Subcutaneous abdominal adipose tissue (tissue), 5 donors: ENCODE measurements around the gene SH3BGRL3.

Experiments used
- H3K27ac ChIP-seq: one replicate; pipeline ENCODE4 v1.7.0; 2013; ENCODE audit warnings: low read depth, mild to moderate bottlenecking, inconsistent platforms, low read length, moderate library complexity
- H3K27me3 ChIP-seq, 5 donors: one replicate each; pipeline ENCODE4 v1.7.0; 2013; ENCODE audit warnings: low read length in 5 of 5, inconsistent platforms in 1 of 5; ENCODE audit not compliant: control insufficient read depth in 5 of 5, insufficient read depth in 4 of 5
- H3K36me3 ChIP-seq, 5 donors: one replicate each; pipeline ENCODE4 v1.7.0; 2013; ENCODE audit warnings: low read length in 5 of 5; ENCODE audit not compliant: control insufficient read depth in 5 of 5, insufficient read depth in 5 of 5
- H3K4me1 ChIP-seq, 5 donors: one replicate each; pipeline ENCODE4 v1.7.0; 2013; ENCODE audit warnings: low read length in 5 of 5, mild to moderate bottlenecking in 3 of 5, moderate library complexity in 1 of 5; ENCODE audit not compliant: control insufficient read depth in 5 of 5, insufficient read depth in 5 of 5
- H3K4me3 ChIP-seq, 5 donors: one replicate each; pipeline ENCODE4 v1.7.0; 2013; ENCODE audit warnings: low read length in 5 of 5, low read depth in 1 of 5
- H3K9ac ChIP-seq, 5 donors: one replicate each; pipeline ENCODE4 v1.7.0; 2013; ENCODE audit warnings: low read length in 5 of 5, mild to moderate bottlenecking in 4 of 5, moderate library complexity in 3 of 5
- H3K9me3 ChIP-seq, 5 donors: one replicate each; pipeline ENCODE4 v1.7.0; 2013; ENCODE audit warnings: low read length in 5 of 5; ENCODE audit not compliant: control insufficient read depth in 5 of 5
- donor health status: healthy.
- donor health status: healthy.
- donor health status: healthy.
- donor health status: healthy.
- donor health status: healthy.

The SH3BGRL3 gene

GRCh38 chr1:26315874-26316850, 36.3 kb downstream of the SH3BGRL3 start:
- Histone ChIP-seq H3K36me3 (no peaks in the 10 kb centered on the region), H3K4me3 (no peak overlapping the region), H3K4me1 (peaks cover 6 to 42% (median 22%) of the 10 kb centered on the region in 5 donors), H3K27ac (no peak overlapping the region), H3K9ac (no peak overlapping the region), H3K9me3 (no peaks in the 10 kb centered on the region), H3K27me3 (peaks cover 0 to 5% (median 0%) of the 10 kb centered on the region in 5 donors)

- Histone ChIP-seq H3K27me3 (peaks cover 0 to 5% (median 0%) of the 10 kb centered on the region in 5 donors), H3K36me3 (no peaks in the 10 kb centered on the region), H3K27ac (no peak overlapping the region), H3K4me3 (no peak overlapping the region), H3K9me3 (no peaks in the 10 kb centered on the region), H3K4me1 (peaks cover 9 to 48% (median 25%) of the 10 kb centered on the region in 5 donors), H3K9ac (peak overlapping the region in 1 of 5 donors; percentile 4)
Observed at GRCh38 chr1:26317146-26317545, 37.3 kb downstream of the SH3BGRL3 start.

- Histone ChIP-seq H3K27me3 (peaks cover 0 to 5% (median 0%) of the 10 kb centered on the region in 5 donors), H3K9me3 (no peaks in the 10 kb centered on the region), H3K36me3 (no peaks in the 10 kb centered on the region), H3K9ac (peak within 1 kb of the TSS in 3 of 5 donors; percentile 1 to 25 (median 2)), H3K4me1 (peaks cover 9 to 48% (median 25%) of the 10 kb centered on the region in 5 donors), H3K27ac (no peak within 1 kb of the TSS), H3K4me3 (peak within 1 kb of the TSS in 2 of 5 donors; percentile 28)
Observed at GRCh38 chr1:26317612-26318337, 37.9 kb downstream of the SH3BGRL3 start, which contains the start of gene CD52. Gene CD52 (plus strand): TSS chr1:26317958. CDS start chr1:26318018, 60 bp downstream.

- Histone ChIP-seq H3K27me3 (peaks cover 0 to 5% (median 0%) of the 10 kb centered on the region in 5 donors), H3K27ac (no peak overlapping the region), H3K9ac (peak overlapping the region in 3 of 5 donors; percentile 1 to 21 (median 2)), H3K4me3 (peak overlapping the region in 2 of 5 donors; percentile 28), H3K9me3 (no peaks in the 10 kb centered on the region), H3K36me3 (no peaks in the 10 kb centered on the region), H3K4me1 (peaks cover 9 to 48% (median 25%) of the 10 kb centered on the region in 5 donors)
Observed at GRCh38 chr1:26318338-26319064, 38.6 kb downstream of the SH3BGRL3 start.

- H3K9me3 ChIP-seq = no peaks in the 10 kb centered on the region
- H3K36me3 ChIP-seq = no peaks in the 10 kb centered on the region
- H3K4me3 ChIP-seq = peak overlapping the region in 1 of 5 donors; percentile 40
- H3K27ac ChIP-seq = no peak overlapping the region
- peaks cover 0 to 5% (median 0%) of the 10 kb centered on the region in 5 donors for H3K27me3 ChIP-seq
- H3K9ac ChIP-seq = peak overlapping the region in 1 of 5 donors; percentile 5
- peaks cover 4 to 35% (median 13%) of the 10 kb centered on the region in 5 donors for H3K4me1 ChIP-seq
Observed at GRCh38 chr1:26320896-26321295, 41.0 kb downstream of the SH3BGRL3 start.

GRCh38 chr1:26321315-26322041, 41.6 kb downstream of the SH3BGRL3 start:
- Histone ChIP-seq H3K4me1 (peaks cover 4 to 34% (median 13%) of the 10 kb centered on the region in 5 donors), H3K4me3 (peak overlapping the region in 3 of 5 donors; percentile 13 to 40 (median 22)), H3K36me3 (no peaks in the 10 kb centered on the region), H3K9me3 (no peaks in the 10 kb centered on the region), H3K9ac (peak overlapping the region in 2 of 5 donors; percentile 5 to 25), H3K27me3 (peaks cover 0 to 5% (median 0%) of the 10 kb centered on the region in 5 donors), H3K27ac (no peak overlapping the region)

- Histone ChIP-seq H3K4me1 (peaks cover 4 to 31% (median 13%) of the 10 kb centered on the region in 5 donors), H3K9me3 (no peaks in the 10 kb centered on the region), H3K36me3 (no peaks in the 10 kb centered on the region), H3K27ac (no peak overlapping the region), H3K9ac (peak overlapping the region in 2 of 5 donors; percentile 3 to 25), H3K27me3 (peaks cover 0 to 5% (median 0%) of the 10 kb centered on the region in 5 donors), H3K4me3 (no peak overlapping the region)
Observed at GRCh38 chr1:26322042-26322331, 42.1 kb downstream of the SH3BGRL3 start.

GRCh38 chr1:26323382-26323781, 43.5 kb downstream of the SH3BGRL3 start:
- Histone ChIP-seq H3K9me3 (no peaks in the 10 kb centered on the region), H3K27ac (no peak overlapping the region), H3K36me3 (no peaks in the 10 kb centered on the region), H3K4me3 (no peak overlapping the region), H3K27me3 (peaks cover 0 to 5% (median under 1%) of the 10 kb centered on the region in 5 donors), H3K4me1 (peaks cover 4 to 18% (median 8%) of the 10 kb centered on the region in 5 donors), H3K9ac (no peak overlapping the region)

- H3K4me1 ChIP-seq = peaks cover 3 to 12% (median 8%) of the 10 kb centered on the region in 5 donors
- no peaks in the 10 kb centered on the region for H3K9me3 ChIP-seq
- H3K27me3 ChIP-seq = peaks cover 0 to 5% (median 3%) of the 10 kb centered on the region in 5 donors
- H3K4me3 ChIP-seq = no peak overlapping the region
- no peak overlapping the region for H3K9ac ChIP-seq
- H3K27ac ChIP-seq = no peak overlapping the region
- H3K36me3 ChIP-seq = no peaks in the 10 kb centered on the region
Observed at GRCh38 chr1:26324550-26324949, 44.7 kb downstream of the SH3BGRL3 start.
